Adipose tissue (tissue), 3 donors: ENCODE measurements around the gene GSTM2. TPM values are rescaled to one million over a fixed set of nuclear protein-coding genes. Genes with fewer than 3 reads are reported as not detected.
"Not testable (repeated sequence)": the region's sequence is repeated elsewhere in the genome, so short reads cannot be mapped to it uniquely, and the experiment has no call there.

ENCODE experiments used
- H3K27ac ChIP-seq: one replicate; pipeline ENCODE4 v1.5.1; 2013; ENCODE audit warnings: low read depth, low read length
- WGBS, 3 donors: extraction: QIAGEN DNeasy Blood & Tissue Kit; methylation state at CpG; one replicate each; pipeline ENCODE4 v1.1.7; 2013; 5-methylcytosine and 5-hydroxymethylcytosine counted together
- polyA plus RNA-seq, 3 donors: library from polyadenylated mRNA; stranded (reverse); fragments of 200-250 nt; gene quantifications; one replicate each; pipeline ENCODE4 v1.2.3, GENCODE V29; 2013
- donor health status: healthy with polysubstance abuse.
- donor health status: Bipolar disorder and iron deficiency.
- donor health status: healthy.

GSTM2 gene
- polyA plus RNA-seq, 3 donors = 21.4 to 93.2 (median 74.8) TPM

DNA sequence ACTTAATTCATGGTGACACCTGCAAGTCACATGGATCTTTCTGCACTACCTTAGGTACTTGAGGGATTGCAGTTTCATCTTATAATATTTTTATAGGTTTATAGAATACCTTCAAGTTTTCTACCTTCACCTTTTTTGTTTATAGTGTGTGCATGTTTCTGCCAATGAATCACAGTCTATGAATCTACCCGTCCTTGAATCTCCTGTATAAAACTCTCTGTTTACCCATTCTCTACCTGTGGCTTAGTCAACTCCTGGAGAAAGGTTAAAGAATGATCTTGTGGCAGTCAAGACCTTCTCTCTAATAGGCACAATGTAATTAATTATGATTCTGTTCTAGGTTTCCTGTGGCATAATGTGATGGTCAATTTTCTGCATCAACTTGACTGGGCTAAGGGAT, 3.2 kb upstream of the GSTM2 start:
- WGBS, 3 donors = 80 to 94% (median 94%) methylated on average over 1 of the region's 1 CpG
- no peak overlapping the region for H3K27ac ChIP-seq

DNA sequence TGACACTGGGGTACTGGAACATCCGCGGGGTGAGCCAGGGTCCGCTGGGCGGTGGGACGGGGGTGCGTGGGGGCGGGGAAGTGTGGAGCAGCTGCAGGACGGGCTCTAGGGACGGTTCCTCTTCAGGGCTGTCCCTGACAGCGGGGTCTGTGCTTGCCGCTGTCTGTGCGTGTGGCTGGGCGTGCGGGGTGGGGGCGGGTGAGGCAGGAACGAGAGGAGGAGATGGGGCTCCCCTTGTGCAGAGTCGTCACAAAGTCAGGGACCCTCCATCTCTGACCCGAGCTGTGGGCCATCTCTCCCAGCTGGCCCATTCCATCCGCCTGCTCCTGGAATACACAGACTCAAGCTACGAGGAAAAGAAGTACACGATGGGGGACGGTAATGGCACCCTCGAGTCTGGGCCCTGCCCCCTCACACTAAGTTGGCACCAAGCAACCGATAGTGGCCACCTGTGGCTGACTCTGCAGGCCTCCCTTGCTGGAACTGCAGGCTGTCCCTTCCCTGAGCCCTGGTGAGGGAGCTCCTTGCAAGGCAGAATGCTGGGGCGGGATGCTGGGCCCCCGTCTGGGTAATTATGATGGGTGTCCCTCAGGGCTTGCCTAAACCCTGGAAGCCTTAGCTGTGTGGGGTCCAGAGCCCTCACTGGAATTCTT, 392 bp downstream of the GSTM2 start:
- no peak overlapping the region for H3K27ac ChIP-seq
- WGBS, 3 donors = 5 to 9% (median 7%) methylated on average over 25 to 26 of the region's 26 CpGs

DNA sequence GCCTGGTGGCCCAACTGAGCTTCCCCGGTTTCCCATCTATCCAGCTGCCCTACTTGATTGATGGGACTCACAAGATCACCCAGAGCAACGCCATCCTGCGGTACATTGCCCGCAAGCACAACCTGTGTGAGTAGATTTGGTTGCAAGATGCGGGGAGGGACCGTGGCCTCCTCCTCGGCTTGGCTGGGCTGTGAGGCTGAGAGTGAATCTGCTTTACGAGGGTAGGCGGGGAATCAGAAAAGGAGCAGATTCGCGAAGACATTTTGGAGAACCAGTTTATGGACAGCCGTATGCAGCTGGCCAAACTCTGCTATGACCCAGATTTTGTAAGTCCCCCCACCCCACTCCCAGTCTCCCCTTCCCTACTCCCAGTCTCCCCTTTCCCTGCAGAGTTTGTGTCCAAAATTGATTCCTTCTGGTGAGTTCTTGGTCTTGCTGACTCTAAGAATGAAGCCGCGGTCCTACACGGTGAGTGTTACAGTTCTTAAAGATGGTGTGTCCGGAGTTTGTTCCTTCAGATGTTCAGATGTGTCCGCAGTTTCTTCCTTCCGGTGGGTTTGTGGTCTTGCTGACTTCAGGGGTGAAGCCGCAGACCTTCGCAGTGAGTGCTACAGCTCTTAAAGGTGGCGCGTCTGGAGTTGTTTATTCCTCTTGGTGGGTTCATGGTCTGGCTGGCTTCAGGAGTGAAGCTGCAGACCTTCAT, 1.5 kb downstream of the GSTM2 start:
- H3K27ac ChIP-seq = no peak overlapping the region
- WGBS, 3 donors = 82 to 94% (median 84%) methylated on average over 22 of the region's 22 CpGs

DNA sequence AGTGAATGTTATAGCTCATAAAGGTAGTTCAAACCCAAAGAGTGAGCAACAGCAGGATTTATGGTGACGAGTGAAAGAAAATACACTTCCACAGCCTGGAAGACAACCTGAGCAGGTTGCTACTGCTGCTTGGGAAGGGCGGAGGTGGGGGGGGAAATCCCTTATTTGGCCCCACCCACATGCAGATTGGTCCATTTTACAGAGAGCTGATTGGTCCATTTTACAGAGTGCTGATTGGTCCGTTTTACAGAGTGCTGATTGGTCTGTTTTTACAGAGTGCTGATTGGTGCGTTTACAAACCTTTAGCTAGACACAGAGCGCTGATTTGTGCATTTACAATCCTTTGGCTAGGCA, 2.1 kb downstream of the GSTM2 start:
- not testable (repeated sequence) for H3K27ac ChIP-seq
- 90 to 97% (median 93%) methylated on average over 4 to 5 of the region's 5 CpGs for WGBS, 3 donors

DNA sequence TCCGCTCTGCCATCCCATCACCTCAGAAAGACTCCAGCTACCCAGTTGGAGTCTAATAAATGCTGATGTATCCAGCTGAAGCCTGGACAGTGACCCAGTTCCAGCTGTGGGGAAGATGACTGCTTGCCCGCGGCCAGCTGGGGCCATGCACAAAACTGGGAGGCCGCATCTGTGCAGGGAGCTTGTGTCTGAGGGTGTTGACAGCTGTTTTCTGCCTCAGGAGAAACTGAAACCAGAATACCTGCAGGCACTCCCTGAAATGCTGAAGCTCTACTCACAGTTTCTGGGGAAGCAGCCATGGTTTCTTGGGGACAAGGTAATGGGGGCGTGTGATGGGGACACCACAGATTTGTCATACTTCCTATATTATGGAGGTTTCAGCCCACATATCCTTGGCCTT, 3.2 kb downstream of the GSTM2 start:
- H3K27ac ChIP-seq = no peak overlapping the region
- WGBS, 3 donors = 92 to 94% (median 93%) methylated on average over 5 of the region's 5 CpGs

DNA sequence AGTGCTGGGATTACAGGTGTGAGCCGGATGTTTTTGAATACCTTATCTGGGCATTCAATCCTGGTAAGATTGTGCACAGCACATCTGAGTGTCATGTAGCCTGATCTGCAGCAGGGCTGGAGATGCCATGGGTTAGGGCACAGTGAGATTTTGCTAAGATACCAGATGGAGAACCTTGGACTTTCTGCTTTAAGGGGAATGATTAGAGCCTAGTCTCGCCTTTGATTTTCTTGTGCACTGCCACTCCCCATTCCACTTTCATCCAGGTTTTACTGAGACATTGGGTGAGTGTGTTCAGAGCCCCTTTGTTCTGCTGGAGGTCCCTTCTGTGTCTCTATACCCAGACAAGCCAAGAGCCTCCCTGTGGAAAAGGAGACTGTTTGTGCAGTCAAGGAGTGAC, 6.0 kb downstream of the GSTM2 start:
- H3K27ac ChIP-seq = not testable (repeated sequence)
- WGBS, 3 donors = 78 to 91% (median 88%) methylated on average over 2 of the region's 2 CpGs

DNA sequence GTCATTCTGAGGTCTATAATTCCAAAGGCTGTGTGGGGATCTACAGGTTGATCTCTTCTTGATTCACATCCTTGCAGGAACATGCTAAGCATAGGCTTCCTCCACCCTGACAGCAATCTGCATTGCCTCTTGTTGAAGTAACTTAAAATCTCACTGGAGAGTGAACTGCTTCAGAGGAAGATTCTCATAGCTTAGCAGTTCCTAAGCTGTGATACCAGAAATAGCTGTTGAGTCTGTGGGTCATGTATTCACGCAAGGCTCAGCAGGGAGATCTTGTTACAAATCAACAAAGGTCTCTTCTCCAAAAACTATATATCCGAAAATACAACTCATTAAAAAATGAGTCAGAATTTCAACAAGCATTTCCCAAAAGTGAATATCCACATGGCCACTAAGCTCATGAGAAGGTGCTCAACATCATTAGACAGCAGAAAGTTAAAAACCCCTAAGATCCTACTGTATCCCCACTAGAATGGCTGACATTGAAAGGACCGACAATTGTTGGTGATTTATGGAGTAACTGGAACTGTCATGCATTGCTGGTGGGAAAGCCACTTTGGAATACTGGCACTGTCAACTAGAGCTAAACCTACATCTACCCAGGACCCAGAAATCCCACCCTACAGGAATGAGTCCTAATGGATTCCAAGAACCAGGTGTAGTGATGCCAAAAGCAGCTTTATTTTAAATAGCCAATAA, 9.0 kb downstream of the GSTM2 start:
- 83 to 94% (median 91%) methylated on average over 3 of the region's 3 CpGs for whole genome bisulfite sequencing, 3 donors
- not testable (repeated sequence) for H3K27ac ChIP-seq

DNA sequence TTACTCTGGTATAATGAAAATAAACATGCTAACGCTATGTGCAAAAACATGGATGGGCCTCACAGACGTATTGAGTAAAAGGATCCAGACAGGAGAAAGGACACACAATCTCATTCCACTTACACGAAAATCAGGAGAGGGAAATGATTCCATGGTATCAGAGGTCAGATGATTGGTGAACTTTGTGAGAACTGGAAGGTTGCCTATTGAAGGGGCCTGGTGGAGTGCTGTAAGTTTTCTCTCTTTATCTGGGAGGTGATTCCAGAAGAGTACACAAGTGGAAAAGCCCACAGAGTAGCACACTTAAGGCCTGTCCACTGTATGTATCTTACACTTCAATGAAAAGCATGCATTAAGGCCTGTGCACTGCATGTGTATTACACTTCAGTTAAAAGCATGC, 9.6 kb downstream of the GSTM2 start:
- 71 to 85% (median 74%) methylated on average over 3 of the region's 3 CpGs for WGBS, 3 donors

DNA sequence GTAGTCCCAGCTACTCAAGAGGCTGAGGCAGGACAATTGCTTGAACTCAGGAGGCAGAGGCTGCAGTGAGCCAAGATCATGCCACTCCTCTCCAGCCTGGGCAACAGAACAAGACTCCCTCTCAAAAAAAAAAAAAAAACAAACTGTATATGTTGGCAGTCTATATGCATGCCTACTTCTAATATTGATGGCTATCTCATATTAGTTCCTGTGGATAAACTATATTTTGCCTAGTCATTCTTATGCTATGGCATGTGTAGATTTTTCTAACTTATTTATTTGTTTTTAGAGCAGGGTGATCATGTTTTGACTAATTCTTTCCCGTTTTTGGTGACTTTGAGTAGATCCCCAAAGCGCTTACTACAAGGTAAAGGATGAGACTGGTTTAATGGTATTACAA, 10.8 kb downstream of the GSTM2 start:
- WGBS, 3 donors = 81 to 90% (median 89%) methylated on average over 2 of the region's 2 CpGs

More for the DNA sequence above, 9.6 kb downstream of the GSTM2 start:
- H3K27ac ChIP-seq = no peak overlapping the region

DNA sequence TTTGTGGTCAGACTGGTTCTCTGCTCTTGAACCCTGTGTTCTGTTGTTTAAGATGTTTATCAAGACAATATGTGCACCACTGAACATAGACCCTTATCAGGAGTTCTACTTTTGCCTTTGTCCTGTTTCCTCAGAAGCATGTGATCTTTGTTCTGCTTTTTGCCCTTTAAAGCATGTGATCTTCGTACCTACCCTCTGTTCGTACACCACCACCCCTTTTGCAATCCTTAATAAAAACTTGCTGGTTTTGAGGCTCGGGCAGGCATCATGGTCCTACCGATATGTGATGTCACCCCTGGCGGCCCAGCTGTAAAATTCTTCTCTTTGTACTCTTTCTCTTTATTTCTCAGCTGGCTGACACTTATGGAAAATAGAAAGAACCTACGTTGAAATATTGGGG, 16.9 kb downstream of the GSTM2 start:
- 63 to 68% methylated on average over 6 of the region's 6 CpGs; no CpG with 5 or more reads in 1 of the 3 donors for WGBS, 3 donors

More for the DNA sequence above, 10.8 kb downstream of the GSTM2 start:
- H3K27ac ChIP-seq = not testable (repeated sequence)

DNA sequence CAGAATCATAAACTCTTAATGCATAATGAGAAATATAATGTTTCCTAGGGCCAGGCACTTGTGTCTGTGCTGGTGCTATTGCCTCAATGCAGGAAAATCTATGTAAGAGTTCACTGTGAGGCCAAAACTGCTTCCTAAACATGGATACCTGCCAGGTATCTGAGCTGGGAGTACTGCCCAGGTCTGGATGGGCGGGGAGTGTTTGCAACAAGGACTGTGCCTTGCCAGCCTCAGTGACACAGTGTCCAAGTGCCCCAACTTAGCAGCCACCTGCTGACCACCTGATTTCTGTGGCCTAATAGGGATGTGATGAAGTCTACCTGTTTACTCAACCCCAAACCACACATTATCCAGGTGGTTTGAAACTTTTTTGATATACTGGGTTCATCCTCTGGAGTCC, 17.5 kb downstream of the GSTM2 start:
- not testable (repeated sequence) for H3K27ac ChIP-seq
- WGBS, 3 donors = 50 to 80% methylated on average over 1 of the region's 1 CpG; no CpG with 5 or more reads in 1 of the 3 donors

More for the DNA sequence above, 16.9 kb downstream of the GSTM2 start:
- not testable (repeated sequence) for H3K27ac ChIP-seq

DNA sequence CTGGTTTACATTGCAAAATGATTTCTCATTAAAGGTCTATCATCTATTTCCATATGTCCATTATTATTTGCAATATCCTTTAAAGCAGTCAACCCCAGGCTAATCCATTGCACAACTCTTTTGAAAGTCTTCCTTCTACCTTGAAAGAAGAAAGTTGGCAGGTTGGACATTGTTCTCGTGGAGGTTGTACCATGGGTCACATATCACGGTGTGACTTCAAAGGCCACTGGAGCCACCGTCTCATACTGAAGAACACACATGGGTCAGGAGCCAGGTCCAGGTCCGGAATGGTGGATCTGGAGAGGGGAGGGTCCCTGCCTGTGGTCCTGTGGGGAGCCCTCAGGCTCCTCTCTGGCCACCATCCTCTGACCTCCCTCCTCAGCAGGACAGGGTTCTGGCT, 18.0 kb downstream of the GSTM2 start:
- 73 to 85% methylated on average over 4 of the region's 4 CpGs; no CpG with 5 or more reads in 1 of the 3 donors for WGBS, 3 donors
- not testable (repeated sequence) for H3K27ac ChIP-seq

DNA sequence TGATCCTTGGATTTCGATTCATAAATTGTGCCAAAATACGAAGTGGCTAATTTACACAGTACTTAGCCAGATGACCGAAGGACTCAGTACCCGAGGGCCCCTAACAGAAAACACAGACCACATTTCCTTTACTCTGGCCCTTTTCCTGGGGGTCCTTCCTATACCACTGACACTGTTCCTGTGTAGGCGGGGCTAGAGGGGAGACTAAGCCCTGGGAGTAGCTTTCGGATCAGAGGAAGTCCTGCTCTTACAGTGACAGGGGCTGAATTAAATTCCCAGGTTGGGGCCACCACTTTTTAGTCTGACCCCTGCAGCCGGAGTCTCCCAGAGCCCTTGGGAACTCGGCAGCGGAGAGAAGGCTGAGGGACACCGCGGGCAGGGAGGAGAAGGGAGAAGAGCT, 19.3 kb downstream of the GSTM2 start:
- 14 to 75% (median 19%) methylated on average over 2 to 11 of the region's 11 CpGs for WGBS, 3 donors
- not testable (repeated sequence) for H3K27ac ChIP-seq

DNA sequence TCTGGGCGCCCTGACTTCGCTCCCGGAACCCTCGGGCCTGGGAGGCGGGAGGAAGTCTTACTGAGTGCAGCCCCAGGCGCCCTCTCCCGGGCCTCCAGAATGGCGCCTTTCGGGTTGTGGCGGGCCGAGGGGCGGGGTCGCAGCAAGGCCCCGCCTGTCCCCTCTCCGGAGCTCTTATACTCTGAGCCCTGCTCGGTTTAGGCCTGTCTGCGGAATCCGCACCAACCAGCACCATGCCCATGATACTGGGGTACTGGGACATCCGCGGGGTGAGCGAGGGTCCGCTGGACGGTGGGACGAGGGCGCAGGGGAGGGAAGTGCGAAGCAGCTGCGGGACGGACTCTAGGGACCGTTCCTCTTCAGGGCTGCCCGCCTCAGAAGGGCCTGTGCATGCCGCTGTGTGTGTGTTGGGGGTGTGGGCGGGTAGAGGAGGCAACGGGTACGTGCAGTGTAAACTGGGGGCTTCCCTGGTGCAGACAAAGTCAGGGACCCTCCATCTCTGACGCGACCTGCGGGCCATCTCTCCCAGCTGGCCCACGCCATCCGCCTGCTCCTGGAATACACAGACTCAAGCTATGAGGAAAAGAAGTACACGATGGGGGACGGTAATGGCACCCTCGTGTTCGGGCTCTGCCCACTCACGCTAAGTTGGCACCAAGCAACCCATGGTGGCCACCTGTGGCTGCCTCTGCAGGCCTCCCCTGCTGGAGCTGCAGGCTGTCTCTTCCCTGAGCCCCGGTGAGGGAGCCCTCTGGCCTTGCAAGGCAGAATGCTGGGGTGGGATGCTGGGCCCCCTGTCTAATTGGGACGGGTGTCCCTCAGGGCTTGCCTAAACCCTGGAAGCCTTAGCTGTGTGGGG, 20.0 kb downstream of the GSTM2 start, which contains the start of gene GSTM1:
TSS of gene GSTM1 (plus strand) at position 177 of the 859 bp plus-strand sequence. CDS start at position 234, 57 bp downstream.
- WGBS, 3 donors = 0 to 3% methylated on average over 24 to 46 of the region's 46 CpGs; no CpG with 5 or more reads in 1 of the 3 donors
- H3K27ac ChIP-seq = no peak within 1 kb of the TSS

DNA sequence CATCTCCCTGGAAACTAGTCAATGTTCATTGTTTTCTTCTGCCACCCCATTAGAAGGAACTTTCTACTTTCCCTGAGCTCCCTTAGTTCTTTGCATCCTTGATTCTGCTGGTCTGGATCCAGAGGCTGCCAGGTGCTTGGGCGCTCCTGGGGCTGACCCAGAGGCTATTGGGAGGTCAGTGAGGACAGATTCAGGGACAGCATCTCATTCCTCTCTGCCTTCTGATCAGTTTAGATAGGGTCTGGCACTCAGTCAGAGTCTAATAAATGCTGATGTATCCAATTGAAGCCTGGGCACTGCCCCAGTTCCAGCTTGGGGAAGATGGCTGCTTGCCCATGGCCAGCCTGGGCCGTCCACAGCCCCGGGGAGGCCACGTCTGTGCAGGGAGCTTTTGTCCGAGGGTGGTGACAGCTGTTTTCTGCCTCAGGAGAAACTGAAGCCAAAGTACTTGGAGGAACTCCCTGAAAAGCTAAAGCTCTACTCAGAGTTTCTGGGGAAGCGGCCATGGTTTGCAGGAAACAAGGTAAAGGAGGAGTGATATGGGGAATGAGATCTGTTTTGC, 22.1 kb downstream of the GSTM2 start:
- WGBS, 3 donors = 61 to 64% methylated on average over 6 of the region's 6 CpGs; no CpG with 5 or more reads in 1 of the 3 donors
- H3K27ac ChIP-seq = no peak overlapping the region

DNA sequence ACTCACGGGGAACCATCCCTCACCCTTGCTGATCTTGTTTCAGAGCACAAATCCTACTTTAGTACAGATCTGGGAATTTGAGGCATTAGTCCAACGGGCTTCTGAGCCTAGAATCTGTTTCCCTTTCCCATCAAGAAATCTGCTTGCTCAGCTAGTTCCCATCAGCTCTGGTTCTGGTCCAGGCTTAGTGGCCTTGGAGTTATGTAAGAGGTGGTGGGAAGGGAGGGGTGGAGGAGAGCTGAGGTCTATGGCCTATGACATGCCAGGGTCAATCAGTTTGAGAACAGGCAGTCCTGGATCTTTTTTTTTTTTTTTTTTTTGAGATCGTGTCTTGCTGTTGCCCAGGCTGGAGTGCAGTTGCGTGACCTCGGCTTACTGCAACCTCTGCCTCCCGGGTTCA, 23.9 kb downstream of the GSTM2 start:
- 60 to 68% methylated on average over 5 to 6 of the region's 6 CpGs; no CpG with 5 or more reads in 1 of the 3 donors for WGBS, 3 donors
- H3K27ac ChIP-seq = no peak overlapping the region

DNA sequence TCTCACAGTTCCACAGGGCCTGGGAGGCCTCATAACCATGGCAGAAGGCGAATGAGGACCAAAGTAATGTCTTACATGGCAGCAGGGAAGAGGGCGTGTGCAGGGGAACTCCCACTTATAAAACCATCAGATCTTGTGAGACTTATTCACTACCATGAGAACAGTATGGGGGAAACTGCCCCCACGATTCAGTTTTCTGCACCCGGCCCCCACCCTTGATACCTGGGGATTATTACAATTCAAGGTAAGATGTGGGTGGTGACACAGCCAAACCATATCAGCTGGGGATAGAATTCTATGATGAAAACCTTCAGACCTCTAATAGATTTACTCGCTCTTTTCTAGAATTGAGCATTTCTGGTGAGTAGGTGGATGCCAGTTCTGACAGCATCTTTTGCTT, 26.5 kb downstream of the GSTM2 start:
- H3K27ac ChIP-seq = not testable (repeated sequence)
- WGBS, 3 donors = 92 to 97% methylated on average over 5 of the region's 5 CpGs; no CpG with 5 or more reads in 1 of the 3 donors

DNA sequence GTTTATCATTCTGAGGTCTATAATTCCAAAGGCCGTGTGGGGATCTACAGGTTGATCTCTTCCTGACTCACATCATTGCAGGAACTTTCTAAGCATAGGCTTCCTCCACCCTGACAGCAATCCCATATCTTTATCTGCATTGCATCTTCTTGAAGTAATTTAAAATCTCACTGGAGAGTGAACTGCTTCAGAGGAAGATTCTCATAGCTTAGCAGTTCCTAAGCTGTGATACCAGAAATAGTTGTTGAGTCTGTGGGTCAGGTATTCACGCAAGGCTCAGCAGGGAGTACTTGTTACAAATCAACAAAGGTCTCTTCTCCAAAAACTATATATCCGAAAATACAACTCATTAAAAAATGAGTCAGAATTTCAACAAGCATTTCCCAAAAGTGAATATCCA, 27.3 kb downstream of the GSTM2 start:
- WGBS, 3 donors = 83 to 84% methylated on average over 3 of the region's 3 CpGs; no CpG with 5 or more reads in 1 of the 3 donors
- H3K27ac ChIP-seq = not testable (repeated sequence)
